ENCODE results near the gene PPM1H.
"Not testable (repeated sequence)": the region's sequence is repeated elsewhere in the genome, so short reads cannot be mapped to it uniquely, and the experiment has no call there.

Gene PPM1H

DNA sequence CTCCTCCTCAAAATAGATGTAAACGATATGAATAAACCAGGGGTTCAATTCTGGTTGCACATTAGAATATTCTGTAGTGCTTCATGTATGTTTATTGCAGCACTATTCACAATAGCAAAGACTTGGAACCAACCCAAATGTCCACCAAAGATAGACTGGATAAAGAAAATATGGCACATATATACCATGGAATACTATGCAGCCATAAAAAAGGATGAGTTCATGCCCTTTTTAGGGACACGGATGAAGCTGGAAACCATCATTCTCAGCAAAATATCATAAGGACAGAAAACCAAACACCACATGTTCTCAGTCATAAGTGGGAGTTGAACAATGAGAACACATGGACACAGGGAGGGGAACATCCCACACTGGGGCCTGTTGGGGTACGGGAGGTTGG is 55.7 kb downstream of the PPM1H start:
- DNase-seq (ENCODE audit: insufficient read length, low spot score); FAIRE-seq: not testable (repeated sequence)

GRCh38 chr12:62878211-62878610 is 56.7 kb downstream of the PPM1H start:
- FAIRE-seq = no peak
- no peak for DNase-seq (ENCODE audit: insufficient read length, low spot score)

DNA sequence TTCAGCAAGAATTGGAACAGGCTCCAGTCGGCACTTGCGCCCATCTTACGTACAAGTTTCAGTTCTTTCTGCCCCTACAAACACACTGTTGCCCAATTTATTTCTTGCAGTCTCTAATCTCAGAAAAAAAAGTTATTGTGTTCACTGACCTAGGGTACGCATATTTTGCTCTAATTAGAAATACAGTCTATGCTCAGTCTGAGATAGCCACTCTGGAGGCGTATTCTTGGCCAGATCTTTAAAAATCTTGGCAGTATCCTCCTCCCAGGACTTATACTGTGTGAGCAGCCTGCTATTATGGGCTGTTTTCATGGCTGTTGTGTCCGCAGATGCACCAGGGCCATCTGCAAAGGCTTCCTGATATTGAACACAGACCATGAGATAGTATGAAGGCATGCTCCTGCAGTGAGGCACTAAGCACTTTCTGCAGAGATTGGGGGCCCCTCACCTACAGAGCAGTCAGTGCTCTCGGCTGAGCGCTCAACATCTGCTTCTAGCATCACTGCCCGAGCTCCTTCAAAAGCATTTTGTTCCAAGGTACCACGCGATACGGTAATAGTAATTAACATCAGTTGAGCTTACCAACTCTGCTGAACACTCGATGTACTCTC is 57.9 kb downstream of the PPM1H start:
- DNase-seq (ENCODE audit: insufficient read length, low spot score) = no peak
- FAIRE-seq = no peak

- no peak for FAIRE-seq
- no peak for DNase-seq (ENCODE audit: insufficient read length, low spot score)
Measured at GRCh38 chr12:62873826-62874448, 61.0 kb downstream of the PPM1H start.

GRCh38 chr12:62873116-62873825 is 61.7 kb downstream of the PPM1H start:
- DNase-seq (ENCODE audit: insufficient read length, low spot score) (no peak), FAIRE-seq (no peak)

GRCh38 chr12:62868820-62869219 is 66.1 kb downstream of the PPM1H start:
- FAIRE-seq = no peak
- no peak for DNase-seq (ENCODE audit: insufficient read length, low spot score)

- FAIRE-seq (peak; percentile 77), DNase-seq (ENCODE audit: insufficient read length, low spot score) (peak; percentile 44)
Measured at GRCh38 chr12:62866451-62867082, 68.4 kb downstream of the PPM1H start.

GRCh38 chr12:62865937-62866336 is 69.0 kb downstream of the PPM1H start:
- FAIRE-seq (no peak), DNase-seq (ENCODE audit: insufficient read length, low spot score) (no peak)

GRCh38 chr12:62865065-62865464 is 69.9 kb downstream of the PPM1H start:
- no peak for DNase-seq (ENCODE audit: insufficient read length, low spot score)
- no peak for FAIRE-seq

- peak; percentile 42 for DNase-seq (ENCODE audit: insufficient read length, low spot score)
- FAIRE-seq = no peak
Measured at GRCh38 chr12:62862259-62862881, 72.6 kb downstream of the PPM1H start.

GRCh38 chr12:62861586-62861985 is 73.4 kb downstream of the PPM1H start:
- no peak for FAIRE-seq
- DNase-seq (ENCODE audit: insufficient read length, low spot score) = no peak

- no peak for DNase-seq (ENCODE audit: insufficient read length, low spot score)
Measured at GRCh38 chr12:62860501-62861411, 74.2 kb downstream of the PPM1H start.

DNA sequence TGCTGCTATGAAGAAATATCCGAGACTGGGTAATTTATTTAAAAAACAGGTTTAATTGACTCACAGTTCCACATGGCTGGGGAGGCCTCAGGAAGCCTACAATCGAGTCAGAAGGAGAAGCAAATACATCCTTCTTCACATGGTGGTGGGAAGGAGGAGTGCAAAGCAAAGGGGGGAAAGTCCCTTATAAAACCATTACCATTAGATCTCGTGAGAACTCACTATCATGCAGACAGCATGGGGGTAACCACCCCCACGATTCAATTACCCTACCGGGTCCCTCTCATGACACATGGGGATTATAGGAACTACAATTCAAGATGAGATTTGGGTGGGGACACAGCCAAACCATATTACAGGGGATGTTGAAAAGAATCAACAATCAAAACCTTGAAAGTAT is 74.9 kb downstream of the PPM1H start:
- FAIRE-seq (no peak), DNase-seq (ENCODE audit: insufficient read length, low spot score) (no peak)

More at GRCh38 chr12:62860501-62861411, 74.2 kb downstream of the PPM1H start:
- FAIRE-seq = peak; percentile 82

- no peak for DNase-seq (ENCODE audit: insufficient read length, low spot score)
Measured at GRCh38 chr12:62859321-62859737, 75.6 kb downstream of the PPM1H start.

GRCh38 chr12:62856454-62856853 is 78.5 kb downstream of the PPM1H start:
- no peak for FAIRE-seq
- DNase-seq (ENCODE audit: insufficient read length, low spot score) = no peak

More at GRCh38 chr12:62859321-62859737, 75.6 kb downstream of the PPM1H start:
- FAIRE-seq = no peak

- DNase-seq (ENCODE audit: insufficient read length, low spot score) (no peak), FAIRE-seq (no peak)
Measured at GRCh38 chr12:62854024-62854423, 80.9 kb downstream of the PPM1H start.

DNA sequence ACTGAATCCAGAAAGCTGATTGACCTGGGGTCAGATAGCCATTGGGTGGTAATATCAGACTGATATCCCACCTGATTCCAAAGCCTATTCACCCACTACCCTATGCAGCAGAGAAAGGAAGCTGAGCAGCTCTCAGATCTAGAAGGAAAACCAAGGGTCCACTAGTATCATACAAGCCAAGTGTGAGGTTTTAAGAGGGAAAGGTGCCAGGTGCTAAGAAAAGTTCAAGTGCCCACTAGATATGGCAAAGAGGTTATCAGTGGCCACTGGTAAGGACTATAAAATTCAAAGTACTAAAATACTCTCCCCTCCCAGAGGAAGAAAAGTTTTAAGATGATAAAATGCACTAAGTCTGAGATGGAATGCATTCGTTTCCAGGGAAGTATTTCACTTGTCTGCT is 85.6 kb downstream of the PPM1H start:
- FAIRE-seq = no peak
- no peak for DNase-seq (ENCODE audit: insufficient read length, low spot score)

DNA sequence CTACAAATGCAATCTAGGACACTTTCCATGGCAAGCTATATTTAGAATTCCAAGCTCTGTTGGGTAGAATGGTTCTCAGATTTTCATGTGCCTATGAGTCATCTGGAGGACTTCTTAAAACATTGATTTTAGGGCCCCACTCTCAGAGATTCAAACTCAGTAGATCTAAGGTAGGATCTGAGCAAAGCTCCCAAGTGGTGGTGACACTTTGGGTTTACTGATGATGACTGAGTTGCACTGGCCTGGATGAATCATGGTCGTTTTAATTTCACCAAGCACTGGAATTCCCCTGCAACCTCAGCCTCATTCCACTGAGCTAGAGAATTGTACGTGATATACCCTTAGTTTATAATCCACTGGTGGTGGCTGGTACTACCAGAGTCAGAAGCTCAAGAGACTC is 86.5 kb downstream of the PPM1H start:
- FAIRE-seq = peak; percentile 51

DNA sequence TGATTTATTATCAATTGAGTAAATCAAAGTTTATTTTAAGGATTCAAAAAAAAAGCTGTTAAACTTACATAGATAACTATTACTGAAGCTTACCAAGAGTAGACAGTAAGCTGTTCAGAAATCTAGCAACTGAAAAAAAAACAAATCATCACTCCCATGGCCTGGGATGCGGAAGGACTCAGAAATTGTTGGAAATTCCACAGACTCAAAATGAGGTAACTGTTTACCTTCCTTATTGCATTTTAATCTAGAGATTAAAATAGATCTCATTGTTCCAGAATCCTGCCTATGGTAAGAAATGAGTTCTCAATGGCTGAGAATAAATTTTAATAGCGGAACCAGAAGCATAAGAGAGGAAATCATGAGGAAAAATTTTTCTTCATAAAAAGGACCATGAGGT is 87.2 kb downstream of the PPM1H start:
- FAIRE-seq (no peak), DNase-seq (ENCODE audit: insufficient read length, low spot score) (no peak)

More for the DNA sequence above, 86.5 kb downstream of the PPM1H start:
- DNase-seq (ENCODE audit: insufficient read length, low spot score) = peak; percentile 74

DNA sequence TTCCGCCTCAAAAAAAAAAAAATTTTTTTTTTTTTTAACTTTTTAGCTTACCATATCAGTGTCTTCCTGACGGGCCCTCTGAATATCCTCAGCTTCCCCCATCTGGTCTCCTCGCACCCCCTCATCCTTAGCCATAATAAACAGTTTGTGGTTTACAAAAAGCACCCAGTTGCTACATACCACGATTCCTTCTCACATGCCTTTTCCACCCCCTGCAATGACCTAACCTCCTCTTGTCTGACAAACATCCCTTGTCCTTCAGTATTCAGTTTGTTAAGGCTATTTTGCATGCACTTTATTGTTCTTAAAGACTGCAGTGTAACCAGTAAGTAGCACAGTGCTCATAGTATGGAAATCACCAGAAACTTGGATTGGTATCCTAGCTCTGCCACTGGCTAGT is 88.5 kb downstream of the PPM1H start:
- FAIRE-seq (no peak), DNase-seq (ENCODE audit: insufficient read length, low spot score) (no peak)
